HL-60 (cell line): ENCODE measurements around the gene GAS6.

ENCODE experiments used
- DNase-seq, 2 experiments: peaks; one replicate each; pipeline ENCODE4 v3.0.0-alpha.2; 2010 to 2020; ENCODE audit warnings: low read depth in 1 of 2, low spot score in 1 of 2
- H3K27ac ChIP-seq: fragments of 250-450 bp; sonication (Bioruptor Pico); replicated peaks from 2 replicates; pipeline ENCODE4 v1.5.1; 2020; ENCODE audit warnings: mild to moderate bottlenecking, moderate library complexity
- H3K27me3 ChIP-seq: fragments of 250-450 bp; sonication (Bioruptor Pico); 2 replicates; pipeline ENCODE4 v1.5.1; 2021; ENCODE audit warnings: mild to moderate bottlenecking, moderate library complexity; ENCODE audit not compliant: insufficient read depth, poor library complexity, severe bottlenecking
- H3K4me3 ChIP-seq: replicated peaks from 2 replicates; pipeline ENCODE4 v1.5.1; 2011; ENCODE audit warnings: mild to moderate bottlenecking, control low read depth, low read length; ENCODE audit not compliant: insufficient read depth
- GABPA ChIP-seq: IDR thresholded peaks from 2 replicates; pipeline ENCODE4 v1.6.1; 2012; ENCODE audit warnings: low read depth
- POLR2AphosphoS5 ChIP-seq: IDR thresholded peaks from 2 replicates; pipeline ENCODE4 v1.6.1; 2012; ENCODE audit warnings: low read depth
- REST ChIP-seq: IDR thresholded peaks from 2 replicates; pipeline ENCODE4 v1.6.1; 2012; ENCODE audit warnings: low read depth; ENCODE audit not compliant: insufficient replicate concordance
- SPI1 ChIP-seq: IDR thresholded peaks from 2 replicates; pipeline ENCODE4 v1.6.1; 2012; ENCODE audit warnings: low read depth, mild to moderate bottlenecking, borderline replicate concordance
- TF ChIP-seq, protein P1 (sequence below): IDR thresholded peaks from one replicate; pipeline ENCODE4 v1.5.1; 2011; ENCODE audit warnings: low read length, control low read depth, inconsistent platforms; ENCODE audit not compliant: insufficient read depth

GAS6 gene

GRCh38 chr13:113859311-113860050 lies 4.4 kb downstream of the GAS6 start:
- peaks cover 27% of the 10 kb centered on the region for H3K27me3 ChIP-seq
- H3K27ac ChIP-seq: no peak overlapping the region
- H3K4me3 ChIP-seq: no peak overlapping the region
- no peak for TF ChIP-seq POLR2AphosphoS5
- TF ChIP-seq SPI1: no peak
- TF ChIP-seq, protein P1, sequence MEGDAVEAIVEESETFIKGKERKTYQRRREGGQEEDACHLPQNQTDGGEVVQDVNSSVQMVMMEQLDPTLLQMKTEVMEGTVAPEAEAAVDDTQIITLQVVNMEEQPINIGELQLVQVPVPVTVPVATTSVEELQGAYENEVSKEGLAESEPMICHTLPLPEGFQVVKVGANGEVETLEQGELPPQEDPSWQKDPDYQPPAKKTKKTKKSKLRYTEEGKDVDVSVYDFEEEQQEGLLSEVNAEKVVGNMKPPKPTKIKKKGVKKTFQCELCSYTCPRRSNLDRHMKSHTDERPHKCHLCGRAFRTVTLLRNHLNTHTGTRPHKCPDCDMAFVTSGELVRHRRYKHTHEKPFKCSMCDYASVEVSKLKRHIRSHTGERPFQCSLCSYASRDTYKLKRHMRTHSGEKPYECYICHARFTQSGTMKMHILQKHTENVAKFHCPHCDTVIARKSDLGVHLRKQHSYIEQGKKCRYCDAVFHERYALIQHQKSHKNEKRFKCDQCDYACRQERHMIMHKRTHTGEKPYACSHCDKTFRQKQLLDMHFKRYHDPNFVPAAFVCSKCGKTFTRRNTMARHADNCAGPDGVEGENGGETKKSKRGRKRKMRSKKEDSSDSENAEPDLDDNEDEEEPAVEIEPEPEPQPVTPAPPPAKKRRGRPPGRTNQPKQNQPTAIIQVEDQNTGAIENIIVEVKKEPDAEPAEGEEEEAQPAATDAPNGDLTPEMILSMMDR: no peak
- no peak for DNase-seq

DNA sequence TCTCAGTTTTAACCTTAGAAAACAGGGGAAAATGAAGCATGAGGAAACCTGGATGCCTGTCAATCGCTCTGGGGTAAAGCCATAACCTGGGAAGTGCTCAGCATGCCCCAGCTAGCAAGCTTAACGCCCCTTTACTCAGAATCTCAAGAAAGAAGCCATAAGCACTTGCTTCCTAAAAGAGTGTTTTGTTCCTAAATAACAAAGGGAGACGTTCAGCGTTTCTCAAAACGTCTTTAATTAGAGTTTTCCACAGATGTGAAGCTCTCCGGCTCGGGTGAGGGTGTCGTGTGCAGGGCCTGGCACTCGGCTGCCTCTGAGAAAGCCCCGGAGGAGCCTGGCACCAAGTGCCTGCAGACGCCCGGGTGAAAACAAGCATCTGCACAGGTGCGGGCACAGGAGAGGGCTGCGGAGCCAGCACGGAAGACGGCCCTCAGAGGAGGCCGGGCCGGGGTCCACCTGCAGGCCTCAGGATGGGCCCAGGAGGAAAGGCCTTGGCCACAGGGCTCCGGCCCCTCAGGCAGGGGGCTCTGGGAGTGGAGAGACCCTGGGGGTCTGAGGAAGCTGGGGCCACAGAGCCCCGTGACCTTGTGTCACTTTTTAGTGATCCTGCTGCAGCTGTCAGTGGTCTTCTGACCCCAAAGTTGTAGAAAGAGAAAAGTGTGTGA lies 6.2 kb downstream of the GAS6 start:
- Histone ChIP-seq H3K27me3 (peaks cover 18% of the 10 kb centered on the region), H3K27ac (no peak overlapping the region), H3K4me3 (no peak overlapping the region)
- TF ChIP-seq POLR2AphosphoS5 (no peak), GABPA (no peak), SPI1 (no peak), REST (no peak)
- DNase-seq: no peak

GRCh38 chr13:113856716-113857065 lies 7.2 kb downstream of the GAS6 start:
- no peak for DNase-seq
- TF ChIP-seq, protein P1: no peak
- TF ChIP-seq SPI1 (no peak), GABPA (no peak), POLR2AphosphoS5 (no peak), REST (no peak)
- no peak overlapping the region for H3K27ac ChIP-seq
- peaks cover 8% of the 10 kb centered on the region for H3K27me3 ChIP-seq
- H3K4me3 ChIP-seq: no peak overlapping the region

GRCh38 chr13:113855931-113856715 lies 7.8 kb downstream of the GAS6 start:
- no peak overlapping the region for H3K27ac ChIP-seq
- no peak overlapping the region for H3K4me3 ChIP-seq
- TF ChIP-seq REST (no peak), POLR2AphosphoS5 (no peak), SPI1 (no peak), GABPA (no peak)
- TF ChIP-seq, protein P1: no peak

More at GRCh38 chr13:113855931-113856715, 7.8 kb downstream of the GAS6 start:
- H3K27me3 ChIP-seq: peaks cover 5% of the 10 kb centered on the region
- DNase-seq: no peak
